Measurements from ENCODE around the gene MFSD12. TPM values are rescaled to one million over a fixed set of nuclear protein-coding genes. Genes with fewer than 3 reads are reported as not detected.

MFSD12 gene
- total RNA-seq, 1 experiment from 2014 or later, result 60.6 TPM

DNA sequence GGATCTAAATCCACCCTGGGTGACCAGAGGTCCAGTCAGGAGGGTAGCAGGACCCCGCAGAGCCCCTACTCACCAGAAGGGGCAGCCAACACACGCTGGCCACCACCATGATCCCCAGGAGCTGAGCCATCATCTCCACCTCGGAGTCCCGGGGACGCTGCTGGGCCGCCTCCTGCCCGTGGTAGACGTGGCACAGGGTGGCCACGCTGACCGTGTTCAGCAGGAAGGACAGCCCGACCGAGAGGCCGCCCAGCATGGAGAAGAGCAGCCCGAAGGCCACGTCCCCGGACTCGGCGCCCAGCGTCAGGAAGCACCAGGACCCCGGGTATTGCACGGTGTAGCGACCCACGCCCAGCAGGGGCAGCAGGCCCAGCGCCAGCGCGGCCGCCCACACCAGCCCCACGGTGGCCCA, 42.4 kb upstream of the MFSD12 start:
- TF ChIP-seq, protein P1, sequence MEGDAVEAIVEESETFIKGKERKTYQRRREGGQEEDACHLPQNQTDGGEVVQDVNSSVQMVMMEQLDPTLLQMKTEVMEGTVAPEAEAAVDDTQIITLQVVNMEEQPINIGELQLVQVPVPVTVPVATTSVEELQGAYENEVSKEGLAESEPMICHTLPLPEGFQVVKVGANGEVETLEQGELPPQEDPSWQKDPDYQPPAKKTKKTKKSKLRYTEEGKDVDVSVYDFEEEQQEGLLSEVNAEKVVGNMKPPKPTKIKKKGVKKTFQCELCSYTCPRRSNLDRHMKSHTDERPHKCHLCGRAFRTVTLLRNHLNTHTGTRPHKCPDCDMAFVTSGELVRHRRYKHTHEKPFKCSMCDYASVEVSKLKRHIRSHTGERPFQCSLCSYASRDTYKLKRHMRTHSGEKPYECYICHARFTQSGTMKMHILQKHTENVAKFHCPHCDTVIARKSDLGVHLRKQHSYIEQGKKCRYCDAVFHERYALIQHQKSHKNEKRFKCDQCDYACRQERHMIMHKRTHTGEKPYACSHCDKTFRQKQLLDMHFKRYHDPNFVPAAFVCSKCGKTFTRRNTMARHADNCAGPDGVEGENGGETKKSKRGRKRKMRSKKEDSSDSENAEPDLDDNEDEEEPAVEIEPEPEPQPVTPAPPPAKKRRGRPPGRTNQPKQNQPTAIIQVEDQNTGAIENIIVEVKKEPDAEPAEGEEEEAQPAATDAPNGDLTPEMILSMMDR (IDR thresholded peaks at IDR 0.05; ENCODE audit: insufficient read depth in 1 of 2, low read depth in 1 of 2, low read length in 1 of 2, severe bottlenecking in 1 of 2, unreplicated experiment in 1 of 2), result peak in 1 of 2 experiments; percentile 9
- Mint-ChIP-seq H3K9me3 (ENCODE audit: unreplicated experiment) (no peaks in the 10 kb centered on the region), H3K27me3 (ENCODE audit: insufficient read depth, unreplicated experiment) (no peaks in the 10 kb centered on the region), H3K27ac (ENCODE audit: unreplicated experiment) (no peak overlapping the region), H3K36me3 (ENCODE audit: insufficient read depth, unreplicated experiment) (no peaks in the 10 kb centered on the region), H3K4me3 (ENCODE audit: unreplicated experiment) (no peak overlapping the region), H3K4me1 (ENCODE audit: low read depth, unreplicated experiment) (no peaks in the 10 kb centered on the region)
- no TSS peak for BruUV-seq (replicated peaks)
- POLR2A ChIA-PET, result no interaction called here
- peaks cover 5% of the 10 kb centered on the region; the same call in 1 of the 2 replicates for H3K4me1 ChIP-seq
- intact Hi-C loops (cut with micrococcal nuclease; ENCODE audit: unreplicated experiment), result no loop called here
- H3K9me3 ChIP-seq, result no peaks in the 10 kb centered on the region
- CTCF ChIA-PET, result no interaction called here
- DNase-seq, result no peak
- H3K27me3 ChIP-seq (replicated peaks; ENCODE audit: control insufficient read depth, insufficient read depth, low read length), result no peaks in the 10 kb centered on the region
- no peak overlapping the region for H3K4me3 ChIP-seq (ENCODE audit: low read depth, low read length)
- H3K36me3 ChIP-seq (ENCODE audit: control insufficient read depth, insufficient read depth, low read length), result no peaks in the 10 kb centered on the region

DNA sequence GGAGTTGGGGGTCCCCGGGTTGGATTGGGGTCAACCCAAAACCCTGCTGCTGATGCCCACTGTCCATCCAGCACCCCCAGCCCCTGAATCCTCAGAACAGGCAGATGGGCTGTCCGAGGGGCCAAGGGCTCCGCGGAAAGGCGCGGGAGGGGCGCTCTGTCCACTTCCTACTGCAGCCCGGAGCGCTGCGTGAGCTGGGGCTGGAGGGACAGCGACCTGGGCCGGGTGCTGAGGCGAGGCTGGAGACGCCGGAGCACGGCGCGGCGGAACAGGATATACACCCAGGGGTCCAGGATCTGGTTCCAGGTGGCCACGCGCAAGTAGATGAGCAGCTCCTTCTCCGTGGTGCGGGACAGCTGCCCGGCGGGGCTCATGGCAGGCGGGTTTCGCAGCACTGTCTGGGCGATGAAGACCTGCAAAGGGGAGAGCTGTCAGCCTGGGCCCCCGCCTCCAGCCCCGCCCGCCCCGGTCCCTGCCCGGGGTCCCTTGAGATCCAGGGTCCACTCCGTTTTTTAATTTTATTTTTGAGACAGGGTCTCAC, 38.2 kb upstream of the MFSD12 start:
- Histone ChIP-seq H3K27me3 (replicated peaks; ENCODE audit: control insufficient read depth, insufficient read depth, low read length) (no peaks in the 10 kb centered on the region), H3K4me1 (no peaks in the 10 kb centered on the region), H3K9me3 (0 out of 2 replicates have a peak, but pooled peaks cover 8% of the 10 kb centered on the region), H3K36me3 (ENCODE audit: control insufficient read depth, insufficient read depth, low read length) (no peaks in the 10 kb centered on the region), H3K4me3 (ENCODE audit: low read depth, low read length) (no peak overlapping the region)
- CTCF ChIA-PET, result no interaction called here
- Mint-ChIP-seq H3K36me3 (ENCODE audit: insufficient read depth, unreplicated experiment) (peaks cover 5% of the 10 kb centered on the region), H3K4me3 (ENCODE audit: unreplicated experiment) (no peak overlapping the region), H3K4me1 (ENCODE audit: low read depth, unreplicated experiment) (no peaks in the 10 kb centered on the region), H3K9me3 (ENCODE audit: unreplicated experiment) (no peaks in the 10 kb centered on the region), H3K27ac (ENCODE audit: unreplicated experiment) (no peak overlapping the region), H3K27me3 (ENCODE audit: insufficient read depth, unreplicated experiment) (peaks cover 4% of the 10 kb centered on the region)
- intact Hi-C loops (cut with micrococcal nuclease; ENCODE audit: unreplicated experiment), result no loop called here
- POLR2A ChIA-PET, result no interaction called here
- BruUV-seq (replicated peaks), result no TSS peak
- TF ChIP-seq, protein P1 (IDR thresholded peaks at IDR 0.05; ENCODE audit: insufficient read depth in 1 of 2, low read depth in 1 of 2, low read length in 1 of 2, severe bottlenecking in 1 of 2, unreplicated experiment in 1 of 2), result no peak
- no peak for DNase-seq

DNA sequence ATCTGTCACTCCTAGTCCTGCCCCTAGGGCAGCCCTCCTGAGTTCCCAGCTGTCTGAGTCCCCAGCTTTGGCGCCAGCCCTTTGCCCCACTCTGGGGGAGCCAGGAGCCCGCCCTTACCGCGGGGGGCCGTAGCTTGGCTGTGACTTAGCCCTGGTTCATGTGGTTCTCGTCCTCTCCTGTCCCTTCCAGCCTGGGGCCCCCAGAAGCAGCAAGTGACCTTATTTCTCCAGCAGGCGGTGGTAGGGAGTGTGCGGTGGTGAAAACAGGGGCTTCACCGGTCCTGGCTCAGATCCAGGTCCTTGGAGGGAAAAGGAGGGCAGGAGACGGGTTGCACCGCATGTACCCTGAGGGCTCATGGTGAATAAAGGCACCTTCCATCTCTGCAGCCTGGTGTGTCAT, 35.8 kb upstream of the MFSD12 start:
- intact Hi-C loops (cut with micrococcal nuclease; ENCODE audit: unreplicated experiment), result no loop called here
- Mint-ChIP-seq H3K9me3 (ENCODE audit: unreplicated experiment) (no peaks in the 10 kb centered on the region), H3K4me1 (ENCODE audit: low read depth, unreplicated experiment) (no peaks in the 10 kb centered on the region), H3K36me3 (ENCODE audit: insufficient read depth, unreplicated experiment) (peaks cover 5% of the 10 kb centered on the region), H3K4me3 (ENCODE audit: unreplicated experiment) (no peak overlapping the region), H3K27me3 (ENCODE audit: insufficient read depth, unreplicated experiment) (peaks cover 4% of the 10 kb centered on the region), H3K27ac (ENCODE audit: unreplicated experiment) (no peak overlapping the region)
- no peaks in the 10 kb centered on the region for H3K36me3 ChIP-seq (ENCODE audit: control insufficient read depth, insufficient read depth, low read length)
- ChIA-PET POLR2A (no interaction called here), CTCF (no interaction called here)
- no TSS peak for BruUV-seq (replicated peaks)
- DNase-seq, result no peak
- TF ChIP-seq, protein P1 (IDR thresholded peaks at IDR 0.05; ENCODE audit: insufficient read depth in 1 of 2, low read depth in 1 of 2, low read length in 1 of 2, severe bottlenecking in 1 of 2, unreplicated experiment in 1 of 2), result no peak
- 0 out of 2 replicates have a peak, but pooled peaks cover 8% of the 10 kb centered on the region for H3K9me3 ChIP-seq
- no peaks in the 10 kb centered on the region for H3K27me3 ChIP-seq (replicated peaks; ENCODE audit: control insufficient read depth, insufficient read depth, low read length)
- no peak overlapping the region for H3K4me3 ChIP-seq (ENCODE audit: low read depth, low read length)
- no peaks in the 10 kb centered on the region for H3K4me1 ChIP-seq
